Hindlimb muscle (tissue), 1 donor: ENCODE measurements around the gene EGFR. TPM values are rescaled to one million over a fixed set of nuclear protein-coding genes. Genes with fewer than 3 reads are reported as not detected.

Experiments
- DNase-seq: peaks from one replicate; pipeline ENCODE4 v3.0.0-alpha.2; 2013
- polyA plus RNA-seq: library from polyadenylated mRNA; unstranded; fragments of 120-200 nt; gene quantifications from one replicate; pipeline ENCODE4 v1.2.1, GENCODE V29; 2013; ENCODE audit not compliant: insufficient read length

The EGFR gene
- polyA plus RNA-seq, 1 donor: 21.0 TPM

DNA sequence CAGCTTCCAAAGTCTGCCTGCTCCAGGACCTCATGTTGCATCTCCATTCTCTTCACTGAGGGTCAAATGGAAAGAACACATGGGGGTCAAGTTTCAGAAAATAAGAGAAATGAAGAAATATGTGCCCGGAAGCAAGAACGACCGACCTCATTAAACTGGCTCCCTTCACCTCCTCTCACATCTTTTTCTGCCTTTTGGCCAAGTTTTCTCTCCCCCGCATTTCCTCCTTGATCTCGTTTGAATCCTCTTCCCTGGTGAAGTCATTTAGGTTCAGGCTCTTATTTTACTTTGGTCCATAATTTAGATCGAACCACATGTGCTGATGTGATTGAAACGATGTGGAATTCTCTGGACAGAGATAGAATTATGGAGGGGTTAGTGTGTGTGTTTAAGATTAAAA is 44.2 kb downstream of the EGFR start:
- no peak for DNase-seq

DNA sequence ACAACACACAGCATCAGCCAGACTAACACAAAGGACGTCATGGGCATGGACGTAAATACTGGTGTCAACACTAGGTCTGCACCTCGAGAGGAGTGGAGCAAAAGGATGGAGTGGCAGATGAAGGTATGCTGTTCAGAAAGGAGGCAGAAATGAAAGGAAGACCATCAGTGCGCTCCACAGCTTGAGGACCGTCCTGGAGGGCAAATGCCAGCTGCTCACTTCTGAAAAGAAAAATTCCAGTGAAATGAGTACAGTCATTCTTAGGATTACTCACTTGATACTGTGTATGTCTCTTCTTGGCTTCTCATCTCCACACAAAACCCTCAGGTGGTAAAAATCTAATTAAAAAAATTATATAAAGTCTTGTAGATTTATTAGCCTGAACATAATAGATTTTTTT is 44.8 kb downstream of the EGFR start:
- DNase-seq: no peak

DNA sequence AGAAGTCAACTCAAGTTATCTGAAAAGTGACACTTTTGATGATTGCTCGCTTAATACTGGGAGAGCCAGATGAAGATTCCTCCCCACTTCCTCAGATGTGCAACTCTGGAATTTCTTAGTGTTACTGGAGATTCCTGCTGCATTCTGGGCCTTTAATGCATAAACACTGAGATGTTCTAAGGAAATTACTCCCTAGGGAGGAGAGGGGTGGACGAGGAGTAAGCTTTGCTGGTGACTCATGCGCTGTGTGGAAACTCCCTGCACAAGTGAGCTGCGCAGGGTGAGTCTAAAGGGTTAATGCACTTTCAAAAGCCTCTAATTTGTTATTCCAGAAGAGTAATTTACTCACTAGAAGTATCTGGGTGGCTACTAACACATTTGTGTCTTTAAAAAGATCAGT is 46.3 kb downstream of the EGFR start:
- peak; percentile 72 for DNase-seq

DNA sequence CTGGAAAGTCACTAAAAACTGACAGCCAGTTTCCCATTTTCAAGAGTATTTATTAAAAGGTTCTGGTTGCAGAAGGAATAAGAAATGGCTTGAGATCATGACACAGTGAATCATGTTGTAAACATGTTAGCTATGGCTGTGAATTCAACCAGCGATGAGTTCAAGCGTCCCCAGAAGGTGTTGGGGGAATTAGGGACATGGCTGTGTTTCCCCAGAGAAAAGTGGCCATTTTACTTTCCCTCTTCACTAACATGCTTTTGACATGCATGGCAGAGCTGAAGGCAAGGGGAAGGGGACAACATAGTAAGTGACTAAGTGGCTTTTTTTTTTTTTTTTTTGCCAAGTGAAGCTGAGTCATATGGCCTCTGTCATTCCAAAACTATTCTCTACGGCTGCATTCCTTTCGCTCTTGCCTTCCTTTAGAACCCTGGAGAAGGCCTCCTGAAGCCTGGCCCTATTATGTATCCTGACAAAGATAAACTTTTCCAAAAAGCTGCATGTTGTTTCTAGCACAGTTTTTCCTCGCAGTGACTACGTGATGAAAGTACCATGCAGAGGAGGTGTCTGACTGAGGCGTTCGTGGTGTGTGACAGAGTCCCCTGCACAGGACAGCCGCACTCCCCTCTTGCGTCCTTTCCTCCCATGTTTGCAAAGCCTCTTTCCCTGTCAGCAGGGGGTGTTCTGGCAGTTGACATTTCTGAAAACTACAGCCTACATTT is 46.9 kb downstream of the EGFR start:
- DNase-seq: no peak

DNA sequence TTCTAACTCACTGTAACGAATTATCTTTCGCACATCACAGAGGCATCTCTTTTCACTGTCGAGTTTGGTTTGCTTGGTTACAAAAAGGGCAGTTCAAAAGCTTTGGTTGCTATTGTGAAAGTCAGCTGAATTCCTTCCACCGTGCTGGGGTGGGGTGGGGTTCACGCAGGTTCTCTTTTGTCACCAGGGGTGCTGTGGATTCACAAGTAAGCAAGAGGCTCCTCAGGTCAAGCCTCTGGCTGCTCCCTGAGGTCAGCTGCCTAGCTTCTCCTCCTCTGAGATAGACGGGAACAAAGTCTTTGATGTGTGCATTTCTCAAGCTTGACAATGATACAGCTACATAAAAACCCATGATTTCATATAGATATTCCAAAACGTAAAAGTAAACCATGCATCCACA is 47.7 kb downstream of the EGFR start:
- DNase-seq: no peak

DNA sequence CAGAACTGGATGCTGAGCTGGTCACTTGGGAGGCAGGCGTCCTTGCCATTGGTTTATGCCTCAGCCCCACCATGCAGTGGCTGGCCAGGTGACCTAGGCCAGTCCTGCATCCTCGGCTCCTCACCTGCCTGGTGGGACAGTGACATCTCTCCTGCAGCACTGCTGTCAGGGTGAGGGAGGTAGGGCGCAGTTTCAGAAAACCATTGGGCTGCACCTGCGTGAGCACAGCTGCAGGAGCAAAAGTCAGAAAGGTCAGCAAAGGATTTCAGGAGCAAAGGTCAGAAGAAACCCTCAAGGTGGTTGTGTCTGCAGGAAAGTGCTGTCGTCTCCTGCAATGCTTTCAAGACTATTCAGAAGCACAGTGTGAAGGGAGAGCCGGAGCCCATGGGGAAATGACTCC is 48.1 kb downstream of the EGFR start:
- no peak for DNase-seq

DNA sequence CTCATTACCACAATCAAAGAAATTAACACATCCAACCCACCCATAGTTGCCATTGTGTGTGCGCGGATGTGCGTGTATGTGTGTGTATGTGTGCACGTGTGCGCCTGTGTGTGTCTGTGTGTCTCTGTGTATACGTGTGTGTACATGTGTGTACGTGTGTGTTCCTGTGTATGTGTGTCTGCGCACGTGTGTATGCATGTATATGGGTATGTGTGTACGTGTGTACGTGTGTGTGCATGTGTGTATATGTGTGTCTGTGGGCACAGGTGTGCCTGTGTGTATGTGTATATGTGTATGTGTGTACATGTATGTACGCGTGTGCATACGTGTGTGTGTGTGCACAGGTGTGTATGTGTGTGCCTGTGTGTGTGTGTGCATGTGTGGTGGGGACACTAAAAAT is 48.9 kb downstream of the EGFR start:
- no peak for DNase-seq

DNA sequence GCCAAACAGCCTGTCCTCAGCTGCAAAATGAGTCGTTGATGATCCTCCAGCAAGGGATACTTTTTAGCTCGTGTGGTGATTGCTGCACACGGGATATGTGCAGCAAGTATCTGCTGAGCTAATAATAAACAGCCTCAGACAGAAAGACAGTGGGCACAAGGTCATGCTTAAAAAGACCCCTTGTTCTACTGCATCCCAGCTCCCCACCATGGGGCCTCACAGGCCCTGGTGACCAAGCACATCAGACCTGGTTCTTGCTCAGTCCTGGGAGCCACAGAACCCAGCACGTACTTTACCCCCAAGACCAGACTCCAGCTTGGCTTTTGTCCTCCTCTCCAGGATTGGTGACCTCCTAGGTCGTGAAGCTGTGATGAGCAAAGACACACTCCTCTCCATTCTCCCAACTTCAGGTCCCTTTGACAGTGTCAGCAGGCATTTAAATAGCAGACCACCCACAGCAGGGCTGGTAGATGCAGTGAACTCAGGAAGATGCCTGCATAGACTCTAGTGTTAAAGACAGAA is 50.5 kb downstream of the EGFR start:
- no peak for DNase-seq

DNA sequence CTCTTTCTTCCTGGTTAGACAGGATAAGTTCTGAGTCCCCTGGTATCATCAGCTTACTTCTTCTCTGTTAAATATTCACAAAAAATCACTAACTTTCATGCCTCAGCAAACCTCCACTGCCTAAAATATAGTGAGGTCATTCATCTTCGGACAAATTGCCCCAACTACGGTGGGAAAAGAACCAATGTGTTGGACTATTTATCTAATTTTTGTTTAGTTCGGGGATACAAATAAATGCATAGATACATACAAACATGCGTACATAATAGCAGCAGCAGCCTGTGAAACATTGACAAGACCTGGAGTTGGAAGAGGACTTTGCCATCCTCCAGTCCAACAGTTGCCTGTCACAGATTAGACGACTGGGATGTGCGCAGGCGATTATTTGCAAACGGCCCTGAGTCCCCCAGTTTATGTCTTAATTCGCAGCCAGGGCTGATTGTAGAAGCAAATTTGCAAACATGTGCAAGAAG is 51.5 kb downstream of the EGFR start:
- DNase-seq: no peak

DNA sequence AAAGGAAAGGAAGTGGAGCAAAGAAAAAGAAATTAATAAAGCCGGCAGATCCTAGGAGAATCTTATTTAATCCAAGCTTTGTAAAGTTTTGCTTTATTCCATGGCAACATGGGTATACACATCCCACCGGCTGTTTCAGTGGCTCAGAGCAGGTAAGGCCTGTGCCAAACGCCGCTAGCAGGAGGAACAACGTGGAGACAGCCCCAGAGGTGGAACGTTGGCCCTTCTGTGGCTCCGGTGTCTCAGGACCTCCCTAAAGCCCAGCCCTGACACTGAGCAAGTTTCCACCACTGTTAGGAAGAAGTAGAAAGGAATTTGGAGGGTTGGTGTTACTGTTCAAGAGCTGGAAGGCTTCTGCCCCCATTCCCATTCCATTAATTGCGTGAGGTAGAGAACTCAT is 52.0 kb downstream of the EGFR start:
- no peak for DNase-seq

DNA sequence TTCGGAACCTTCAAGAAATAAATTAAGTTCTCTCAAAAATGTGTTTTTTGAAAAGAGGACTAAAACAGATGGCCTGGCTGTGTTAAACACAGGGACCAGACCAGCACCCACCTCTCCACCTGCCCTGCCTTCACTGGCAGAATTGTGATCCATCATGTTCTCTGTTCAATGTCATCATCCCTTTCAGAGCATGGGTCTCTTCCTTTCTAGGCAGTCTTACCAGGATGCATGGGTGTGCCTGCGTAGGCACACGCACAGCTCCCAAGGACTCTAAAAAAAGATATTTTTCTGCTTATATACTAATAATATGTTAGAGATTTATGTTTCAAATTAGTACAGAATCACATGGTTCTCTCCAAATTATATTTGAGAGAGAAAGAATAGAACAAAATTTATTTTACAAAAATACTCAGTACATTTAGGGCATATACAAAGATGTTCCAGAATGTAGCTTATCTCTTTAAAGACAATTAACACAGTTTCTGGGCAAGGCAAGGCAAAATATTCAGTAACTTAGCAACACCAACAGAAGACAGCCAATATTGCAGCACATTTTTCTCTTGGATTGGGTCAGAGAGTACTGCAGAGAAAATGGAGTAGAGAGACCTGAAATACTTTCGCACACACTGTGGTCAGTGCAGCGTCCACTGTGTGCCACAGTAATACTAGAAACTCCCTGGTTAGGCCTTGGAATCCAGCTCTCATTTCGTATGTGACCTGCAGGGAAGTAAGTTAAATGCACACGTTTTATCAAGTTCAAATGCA is 52.8 kb downstream of the EGFR start:
- no peak for DNase-seq

DNA sequence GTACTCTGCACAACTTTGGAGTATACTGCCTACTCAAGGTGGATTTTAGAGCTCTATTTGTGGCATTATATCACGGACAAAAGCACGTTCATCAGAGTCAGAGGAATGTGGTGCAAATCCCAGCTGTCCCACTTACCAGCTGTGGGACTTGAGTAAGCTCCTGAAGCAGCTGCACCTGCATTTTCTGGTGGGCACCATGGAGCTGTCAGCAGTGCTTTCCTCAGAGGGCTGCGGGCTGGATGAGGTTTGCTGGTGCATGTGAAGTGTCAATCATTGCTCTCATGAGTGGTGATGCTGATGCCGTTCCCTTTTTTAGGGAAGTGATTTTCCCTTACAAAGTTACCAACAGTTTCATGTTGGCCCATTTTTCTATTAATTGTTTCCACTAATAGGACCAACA is 53.4 kb downstream of the EGFR start:
- no peak for DNase-seq

DNA sequence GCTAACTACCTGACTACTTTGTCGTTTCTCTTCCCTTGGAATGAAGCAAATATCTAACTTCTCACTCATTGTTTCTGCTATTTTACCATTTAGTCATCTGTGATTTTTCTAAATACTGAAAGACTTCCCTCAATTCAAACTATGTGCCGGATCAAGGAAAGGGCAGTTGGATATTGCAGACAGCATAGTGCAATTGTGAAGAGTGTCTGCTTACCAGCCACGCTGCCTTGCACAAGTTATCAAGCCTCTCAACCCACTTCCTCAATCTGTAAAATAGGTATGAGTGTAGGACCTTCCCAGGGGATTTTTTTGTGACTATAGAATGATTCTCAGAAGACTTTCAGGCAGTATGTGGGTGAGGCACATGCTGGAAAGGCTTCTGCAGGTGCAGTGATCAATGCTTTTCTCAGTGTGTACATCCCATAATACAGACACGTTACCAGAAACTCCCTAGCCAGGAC is 54.3 kb downstream of the EGFR start:
- DNase-seq: no peak

DNA sequence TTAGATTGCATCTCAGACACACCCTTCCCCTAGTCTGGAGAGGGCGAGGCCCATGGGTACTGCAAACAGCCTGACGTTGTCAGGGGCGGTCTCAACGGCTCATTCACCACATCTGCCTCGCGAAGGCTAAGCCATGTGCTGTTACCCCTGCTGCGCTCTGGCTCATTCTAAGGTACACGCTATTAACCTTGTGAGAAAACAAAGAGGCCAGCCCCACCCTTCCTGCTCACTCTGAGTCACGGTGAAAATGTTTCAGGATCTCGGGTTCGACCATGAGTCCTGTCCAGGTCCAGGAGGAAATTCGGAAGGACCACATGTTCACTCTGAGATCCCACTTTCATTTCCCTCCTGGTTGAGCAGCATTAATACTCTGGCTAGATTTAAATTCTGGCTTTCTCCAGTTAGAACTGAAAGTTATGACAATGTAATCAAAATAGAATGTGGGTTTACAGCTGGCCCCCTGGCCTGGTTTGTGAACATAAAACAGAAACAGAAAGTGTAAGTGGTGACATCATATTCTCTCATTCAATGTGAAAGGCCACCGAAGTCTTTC is 55.2 kb downstream of the EGFR start:
- DNase-seq: no peak

DNA sequence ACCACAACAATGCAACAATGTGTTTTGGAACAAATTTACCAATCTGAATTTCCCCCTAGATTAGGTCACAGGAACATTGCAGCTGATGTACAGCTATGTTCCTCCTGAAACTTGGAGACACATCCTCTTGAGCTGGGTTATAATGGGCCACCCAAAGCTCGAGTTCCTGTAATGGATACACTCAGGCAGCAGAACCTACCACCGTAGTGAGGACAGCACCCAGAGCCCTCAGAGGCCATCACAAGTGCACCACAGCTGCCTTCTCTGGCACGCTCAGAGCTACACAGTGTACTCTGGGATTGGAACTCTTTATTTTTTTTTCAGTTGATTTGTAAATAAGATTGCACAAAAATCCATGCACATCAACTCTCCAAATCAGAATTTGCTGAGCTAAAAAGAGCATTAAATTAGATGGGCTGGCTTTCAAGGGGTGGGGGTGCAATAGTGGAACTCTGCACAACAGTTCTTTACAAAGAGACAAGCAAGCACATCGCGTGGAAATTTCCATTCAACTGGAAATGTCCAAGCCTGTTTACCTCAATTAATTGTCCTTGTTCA is 56.7 kb downstream of the EGFR start:
- peak; percentile 69 for DNase-seq

DNA sequence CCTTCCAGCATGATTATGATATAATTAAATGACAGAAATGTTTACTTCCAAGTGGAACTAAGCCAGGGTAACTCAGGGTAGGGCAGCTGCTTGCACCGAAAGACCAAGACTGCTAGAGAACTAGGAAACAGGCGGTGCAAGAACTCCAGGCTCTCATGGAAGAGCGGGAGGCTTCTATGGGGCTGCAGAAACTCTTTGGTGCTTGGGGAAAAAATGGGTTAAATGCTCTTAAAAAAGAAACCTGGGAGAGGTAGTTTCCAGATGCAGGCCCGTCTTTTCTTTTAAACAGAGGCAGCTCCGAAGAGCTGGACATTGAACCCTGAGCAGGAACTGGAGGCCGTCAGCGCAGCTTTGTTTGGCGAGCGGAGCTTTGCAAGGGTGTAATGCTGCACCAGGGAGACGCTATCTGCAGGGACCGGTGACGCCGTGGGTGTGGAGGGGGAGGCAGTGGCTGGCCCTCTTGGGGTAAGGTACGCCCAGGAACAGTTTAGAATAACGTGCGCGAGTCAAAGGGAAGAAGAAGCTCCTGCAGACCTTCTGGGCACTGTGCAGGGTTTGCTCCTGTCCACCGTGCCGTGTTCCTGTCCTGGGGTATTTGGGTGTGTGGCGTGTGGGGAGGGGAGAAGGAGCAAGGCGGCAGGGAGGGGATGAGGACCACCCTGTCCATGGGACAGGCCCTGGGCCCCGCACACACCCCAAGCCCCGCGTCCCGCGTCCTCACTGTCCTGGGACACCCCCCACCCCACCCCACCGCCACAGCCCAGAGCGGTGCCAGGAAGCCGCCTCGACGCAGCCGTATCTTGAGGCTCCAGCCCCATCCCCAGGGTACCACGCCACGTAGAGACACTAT is 59.0 kb downstream of the EGFR start:
- no peak for DNase-seq

DNA sequence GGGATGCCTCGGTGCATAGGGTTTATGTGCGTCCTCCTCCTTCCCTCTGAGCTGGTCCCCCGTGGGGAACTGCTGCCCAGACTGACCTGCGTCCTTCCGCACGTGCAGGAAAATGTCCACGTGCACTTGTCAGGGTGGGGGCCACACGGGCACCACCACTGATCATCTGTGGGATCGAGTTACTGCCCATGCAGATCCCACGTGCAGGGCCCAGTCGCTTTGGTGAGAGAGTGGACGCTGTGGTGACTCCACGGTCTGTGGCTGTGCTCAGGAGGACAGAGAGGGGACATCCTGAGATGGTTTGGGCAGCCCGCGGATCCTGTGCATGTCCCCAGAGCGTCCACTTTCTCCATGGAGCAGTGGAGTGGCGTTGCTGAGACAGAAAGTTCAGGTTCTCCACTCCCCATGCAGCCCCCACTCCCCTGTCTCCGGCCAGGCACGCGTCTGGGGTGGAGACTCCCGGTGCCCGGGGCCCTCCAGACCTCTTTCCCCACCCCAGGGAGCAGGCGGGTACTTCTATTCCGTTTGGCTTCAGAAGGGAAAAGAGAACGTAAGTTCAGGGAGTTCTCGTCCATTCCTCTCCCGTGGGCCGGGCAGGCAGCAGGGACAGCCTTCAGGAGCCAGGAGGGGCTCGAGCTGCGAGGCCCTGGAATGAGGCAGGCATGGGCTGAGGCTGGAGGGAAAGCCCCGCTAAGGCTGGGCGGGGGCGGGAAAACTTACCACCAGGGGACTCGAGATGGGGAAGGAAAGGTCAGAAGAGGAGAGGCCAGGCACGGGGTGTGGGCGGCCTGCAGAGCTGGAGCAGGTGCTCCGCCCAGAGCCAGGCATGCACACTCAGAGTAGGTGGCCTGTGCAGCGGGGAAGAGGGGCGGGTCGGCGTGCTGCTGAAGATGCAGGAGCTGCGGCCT is 59.9 kb downstream of the EGFR start:
- DNase-seq: no peak

DNA sequence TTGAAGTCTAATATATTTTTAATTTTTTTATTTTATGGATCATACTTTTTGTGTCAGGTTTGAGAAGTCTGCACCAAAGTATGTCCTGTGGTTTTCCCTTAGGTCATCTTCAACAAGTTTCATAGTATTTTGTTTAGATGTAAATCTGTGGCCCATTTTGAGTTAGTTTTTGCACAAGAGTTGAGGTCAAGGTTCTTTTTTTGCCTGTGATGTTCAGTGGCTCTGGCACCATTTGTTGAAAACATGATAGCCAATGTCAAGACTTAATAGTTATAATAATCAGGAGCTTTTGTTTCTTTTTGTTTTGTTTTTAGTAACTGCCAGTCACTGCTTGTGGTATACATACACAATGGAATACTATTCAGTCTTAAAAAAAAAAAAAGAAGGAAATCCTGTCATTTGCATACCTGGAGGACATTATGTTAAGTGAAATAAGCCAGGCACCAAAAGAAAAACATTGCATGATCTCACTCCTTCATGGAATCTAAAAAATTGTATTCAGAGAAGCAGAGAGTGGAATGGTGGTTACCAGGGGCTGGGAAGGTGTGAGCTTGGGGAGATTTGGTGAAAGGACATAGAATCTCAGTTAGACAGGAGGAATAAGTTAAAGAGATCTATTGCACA is 61.3 kb downstream of the EGFR start:
- DNase-seq: no peak

DNA sequence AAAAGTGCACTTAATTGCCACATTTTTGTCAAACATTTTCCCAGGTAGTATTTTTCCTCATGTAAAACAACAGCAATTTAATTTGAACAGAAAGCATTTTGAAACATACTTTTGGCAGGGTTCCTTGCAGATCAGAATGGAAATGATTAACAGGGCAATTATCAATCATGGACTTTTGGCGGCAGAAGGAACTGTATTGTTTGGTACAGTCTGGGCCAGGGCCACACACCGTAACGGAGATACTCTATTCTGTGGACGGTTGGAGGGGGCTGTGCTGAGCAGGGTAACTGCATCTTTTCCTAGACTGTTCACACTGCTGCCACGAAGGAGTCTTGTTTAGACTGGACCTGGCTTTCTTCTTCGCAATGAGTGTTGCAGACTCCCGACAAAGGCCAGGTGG is 62.3 kb downstream of the EGFR start:
- no peak for DNase-seq

DNA sequence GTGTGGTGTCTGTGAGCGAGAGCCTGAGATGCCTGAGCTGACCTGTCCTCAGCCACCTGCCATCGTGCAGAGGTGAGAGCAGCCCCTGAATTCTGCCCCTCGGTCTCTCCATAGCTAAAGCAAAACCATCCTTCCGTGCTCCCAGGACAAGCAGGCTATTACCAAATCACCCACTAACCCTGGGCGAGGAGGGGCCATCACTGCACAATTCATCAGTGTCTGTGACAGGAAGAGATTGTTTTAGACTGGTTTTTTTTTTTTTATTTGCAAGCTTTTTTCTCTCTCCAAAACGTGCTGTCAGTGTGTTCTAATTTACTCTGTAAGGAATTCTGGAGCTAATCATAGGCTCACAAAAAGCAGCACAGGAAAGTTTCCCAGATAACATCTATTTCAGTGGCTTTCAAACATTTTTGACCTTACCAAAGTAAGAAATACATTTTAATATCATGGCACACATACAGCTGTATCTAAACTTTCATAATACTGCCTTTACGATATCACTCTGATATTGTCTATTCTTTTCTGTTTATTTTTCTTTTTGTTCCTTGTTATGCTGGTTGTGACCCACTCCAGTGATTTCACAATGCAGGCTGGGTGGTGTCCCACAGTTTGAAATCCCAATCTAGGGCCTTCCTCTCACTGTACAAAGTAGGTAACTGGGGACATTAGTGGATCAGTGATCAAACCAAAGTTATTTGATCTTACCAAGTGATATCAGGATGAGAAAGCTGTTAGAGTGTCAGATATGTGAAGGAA is 62.8 kb downstream of the EGFR start:
- DNase-seq: no peak
